H9 (cell line): ENCODE results near the gene PGAM1. TPM values are rescaled to one million over a fixed set of nuclear protein-coding genes. Genes with fewer than 3 reads are reported as not detected.

Source experiments
- DNase-seq: peaks from one replicate; pipeline ENCODE4 v3.0.0-alpha.2; 2017
- H2AFZ ChIP-seq: one replicate; pipeline ENCODE4 v1.6.1; 2013; ENCODE audit warnings: mild to moderate bottlenecking, low read length, control low read depth, moderate library complexity
- H2AK5ac ChIP-seq: 2 replicates; pipeline ENCODE4 v1.6.1; 2013; ENCODE audit warnings: low read length, control low read depth, mixed read lengths; ENCODE audit not compliant: insufficient read length
- H2BK120ac ChIP-seq: one replicate; pipeline ENCODE4 v1.6.1; 2013; ENCODE audit warnings: low read depth, mild to moderate bottlenecking, low read length, control low read depth, inconsistent platforms; ENCODE audit not compliant: poor library complexity, severe bottlenecking
- H2BK12ac ChIP-seq: 2 replicates; pipeline ENCODE4 v1.6.1; 2013; ENCODE audit warnings: low read length, control low read depth, mixed read lengths, low read depth; ENCODE audit not compliant: insufficient read length
- H2BK15ac ChIP-seq: 2 replicates; pipeline ENCODE4 v1.6.1; 2013; ENCODE audit warnings: low read depth, low read length, control low read depth
- H2BK20ac ChIP-seq: one replicate; pipeline ENCODE4 v1.6.1; 2013; ENCODE audit warnings: low read depth, mild to moderate bottlenecking, low read length, control low read depth, inconsistent platforms; ENCODE audit not compliant: poor library complexity, severe bottlenecking
- H2BK5ac ChIP-seq: 2 replicates; pipeline ENCODE4 v1.6.1; 2013; ENCODE audit warnings: low read length, control low read depth, mixed read lengths; ENCODE audit not compliant: insufficient read length
- H3K14ac ChIP-seq: 2 replicates; pipeline ENCODE4 v1.6.1; 2013; ENCODE audit warnings: low read length, control low read depth; ENCODE audit not compliant: insufficient read depth
- H3K18ac ChIP-seq: 2 replicates; pipeline ENCODE4 v1.6.1; 2013; ENCODE audit warnings: low read depth, mild to moderate bottlenecking, mixed read lengths, low read length, control low read depth; ENCODE audit not compliant: insufficient read length
- H3K23ac ChIP-seq: 2 replicates; pipeline ENCODE4 v1.6.1; 2013; ENCODE audit warnings: low read length, control low read depth, mixed read lengths, low read depth; ENCODE audit not compliant: insufficient read length
- H3K23me2 ChIP-seq: 2 replicates; pipeline ENCODE4 v1.6.1; 2013; ENCODE audit warnings: low read depth, mild to moderate bottlenecking, mixed read lengths, low read length, control low read depth; ENCODE audit not compliant: insufficient read length, poor library complexity, severe bottlenecking
- H3K27ac ChIP-seq: 2 replicates; pipeline ENCODE4 v1.5.1; 2013; ENCODE audit warnings: low read length, control low read depth, mixed read lengths, low read depth; ENCODE audit not compliant: insufficient read length
- H3K27me3 ChIP-seq: 2 replicates; pipeline ENCODE4 v1.6.1; 2013; ENCODE audit warnings: low read length, control low read depth, inconsistent platforms; ENCODE audit not compliant: insufficient read depth
- H3K4ac ChIP-seq: 2 replicates; pipeline ENCODE4 v1.6.1; 2013; ENCODE audit warnings: low read depth, mild to moderate bottlenecking, control low read depth, inconsistent platforms, low read length, moderate library complexity
- H3K4me1 ChIP-seq: 2 replicates; pipeline ENCODE4 v1.6.1; 2013; ENCODE audit warnings: low read length, control low read depth, inconsistent platforms; ENCODE audit not compliant: insufficient read depth
- H3K4me2 ChIP-seq: 2 replicates; pipeline ENCODE4 v1.6.1; 2013; ENCODE audit warnings: low read length, control low read depth, mixed read lengths; ENCODE audit not compliant: insufficient read length, insufficient read depth
- H3K56ac ChIP-seq: 2 replicates; pipeline ENCODE4 v1.6.1; 2013; ENCODE audit warnings: low read depth, mild to moderate bottlenecking, mixed read lengths, low read length, control low read depth; ENCODE audit not compliant: insufficient read length
- H3K79me1 ChIP-seq: 2 replicates; pipeline ENCODE4 v1.6.1; 2013; ENCODE audit warnings: low read depth, mild to moderate bottlenecking, moderate library complexity, low read length, control low read depth, inconsistent platforms; ENCODE audit not compliant: insufficient read depth, poor library complexity, severe bottlenecking
- H3K79me2 ChIP-seq: 2 replicates; pipeline ENCODE4 v1.6.1; 2013; ENCODE audit warnings: low read length, control low read depth, inconsistent platforms; ENCODE audit not compliant: insufficient read depth
- H3K9ac ChIP-seq: 2 replicates; pipeline ENCODE4 v1.6.1; 2013; ENCODE audit warnings: low read length, control low read depth, mixed read lengths; ENCODE audit not compliant: insufficient read length; ENCODE audit errors: extremely low read depth
- H3K9me3 ChIP-seq: one replicate; pipeline ENCODE4 v1.6.1; 2013; ENCODE audit warnings: low read depth, low read length, inconsistent platforms; ENCODE audit not compliant: control insufficient read depth
- H3T11ph ChIP-seq: one replicate; pipeline ENCODE4 v1.6.1; 2013; ENCODE audit warnings: mild to moderate bottlenecking, low read length, control low read depth, inconsistent platforms
- H4K20me1 ChIP-seq: one replicate; pipeline ENCODE4 v1.6.1; 2013; ENCODE audit not compliant: control insufficient read depth, insufficient read length, insufficient read depth
- H4K5ac ChIP-seq: 2 replicates; pipeline ENCODE4 v1.6.1; 2013; ENCODE audit warnings: low read depth, mild to moderate bottlenecking, mixed read lengths, low read length, control low read depth; ENCODE audit not compliant: insufficient read length
- H4K8ac ChIP-seq: replicated peaks from 2 replicates; pipeline ENCODE4 v1.6.1; 2013; ENCODE audit warnings: low read length, control low read depth, mixed read lengths, low read depth; ENCODE audit not compliant: insufficient read length
- H4K91ac ChIP-seq: 2 replicates; pipeline ENCODE4 v1.6.1; 2013; ENCODE audit warnings: low read depth, mild to moderate bottlenecking, moderate library complexity, mixed read lengths, low read length, control low read depth; ENCODE audit not compliant: insufficient read length
- H3K27ac Mint-ChIP-seq, 3 experiments: 2 replicates in 2 of 3; 3 replicates in 1 of 3; pipeline ENCODE4 v1.8.0; 2020 to 2021; ENCODE audit warnings: mixed read lengths in 3 of 3, mild to moderate bottlenecking in 1 of 3, moderate library complexity in 1 of 3
- H3K27me3 Mint-ChIP-seq: 2 replicates; pipeline ENCODE4 v1.8.0; 2021; ENCODE audit warnings: low read depth, mild to moderate bottlenecking, moderate library complexity, mixed read lengths
- H3K36me3 Mint-ChIP-seq, 3 experiments: 2 replicates in 2 of 3; 3 replicates in 1 of 3; pipeline ENCODE4 v1.8.0; 2020 to 2021; ENCODE audit warnings: low read depth in 3 of 3, mixed read lengths in 3 of 3; ENCODE audit not compliant: insufficient read depth in 1 of 3
- H3K4me1 Mint-ChIP-seq, 2 experiments: 2 replicates each; pipeline ENCODE4 v1.8.0; 2020; ENCODE audit warnings: mixed read lengths in 2 of 2
- H3K4me3 Mint-ChIP-seq, 2 experiments: 2 replicates in 1 of 2; 3 replicates in 1 of 2; pipeline ENCODE4 v1.8.0; 2020 to 2021; ENCODE audit warnings: mild to moderate bottlenecking in 2 of 2, mixed read lengths in 2 of 2, moderate library complexity in 1 of 2
- H3K9me3 Mint-ChIP-seq, 2 experiments: 2 replicates in 1 of 2; 3 replicates in 1 of 2; pipeline ENCODE4 v1.8.0; 2020; ENCODE audit warnings: mild to moderate bottlenecking in 2 of 2, mixed read lengths in 2 of 2, moderate library complexity in 1 of 2
- WGBS: extraction: QIAGEN DNeasy Blood & Tissue Kit; methylation state at CpG from one replicate; pipeline ENCODE4 v1.1.7; 2013; ENCODE audit warnings: missing lambda C conversion rate, low lambda C conversion rate, mixed read lengths; ENCODE audit not compliant: insufficient read length; ENCODE audit errors: extremely low coverage; 5-methylcytosine and 5-hydroxymethylcytosine counted together
- total RNA-seq: library from RNA; stranded (reverse); gene quantifications from 2 replicates; pipeline ENCODE4 v1.2.1, GENCODE V29; 2021
- TF ChIP-seq, protein P1 (sequence below): fragments of 200-600 bp; sonication (generic); conservative IDR thresholded peaks from 3 replicates; pipeline ENCODE4 v1.8.0; 2021; ENCODE audit warnings: antibody characterized with exemption, mild to moderate bottlenecking

Gene PGAM1
- total RNA-seq, 1 experiment from 2014 or later: 932 TPM

DNA sequence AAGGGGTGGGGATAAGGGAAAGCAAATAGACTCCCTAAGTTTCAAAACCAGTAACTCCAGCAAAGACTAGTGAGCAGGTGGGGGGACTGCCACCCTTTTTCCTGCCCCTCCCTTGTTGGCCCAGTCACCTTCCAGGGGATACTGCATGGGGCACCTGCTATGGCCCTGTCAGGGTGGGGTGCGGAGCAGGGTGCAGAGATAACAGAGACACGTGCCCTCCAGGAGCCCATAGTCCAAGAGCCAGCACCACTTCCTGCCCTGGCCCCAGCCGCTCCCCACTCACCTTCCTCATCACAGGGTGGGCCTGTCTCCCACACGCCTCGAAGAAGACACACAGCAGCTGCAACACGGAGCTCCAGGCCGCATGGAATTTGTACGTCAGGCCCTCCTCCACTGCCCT is 45.5 kb upstream of the PGAM1 start:
- H3K9me3 ChIP-seq: no peaks in the 10 kb centered on the region
- H3K56ac ChIP-seq: no peak overlapping the region
- no peak overlapping the region for H3K9ac ChIP-seq
- no peaks in the 10 kb centered on the region for H3K4me1 ChIP-seq
- no peak overlapping the region for H3K18ac ChIP-seq
- no CpG with 5 or more reads among the region's 8 CpGs for WGBS
- TF ChIP-seq, protein P1, sequence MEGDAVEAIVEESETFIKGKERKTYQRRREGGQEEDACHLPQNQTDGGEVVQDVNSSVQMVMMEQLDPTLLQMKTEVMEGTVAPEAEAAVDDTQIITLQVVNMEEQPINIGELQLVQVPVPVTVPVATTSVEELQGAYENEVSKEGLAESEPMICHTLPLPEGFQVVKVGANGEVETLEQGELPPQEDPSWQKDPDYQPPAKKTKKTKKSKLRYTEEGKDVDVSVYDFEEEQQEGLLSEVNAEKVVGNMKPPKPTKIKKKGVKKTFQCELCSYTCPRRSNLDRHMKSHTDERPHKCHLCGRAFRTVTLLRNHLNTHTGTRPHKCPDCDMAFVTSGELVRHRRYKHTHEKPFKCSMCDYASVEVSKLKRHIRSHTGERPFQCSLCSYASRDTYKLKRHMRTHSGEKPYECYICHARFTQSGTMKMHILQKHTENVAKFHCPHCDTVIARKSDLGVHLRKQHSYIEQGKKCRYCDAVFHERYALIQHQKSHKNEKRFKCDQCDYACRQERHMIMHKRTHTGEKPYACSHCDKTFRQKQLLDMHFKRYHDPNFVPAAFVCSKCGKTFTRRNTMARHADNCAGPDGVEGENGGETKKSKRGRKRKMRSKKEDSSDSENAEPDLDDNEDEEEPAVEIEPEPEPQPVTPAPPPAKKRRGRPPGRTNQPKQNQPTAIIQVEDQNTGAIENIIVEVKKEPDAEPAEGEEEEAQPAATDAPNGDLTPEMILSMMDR: no peak
- H4K5ac ChIP-seq: no peak overlapping the region
- Mint-ChIP-seq H3K9me3 (no peaks in the 10 kb centered on the region), H3K4me1 (no peaks in the 10 kb centered on the region), H3K4me3 (no peak overlapping the region), H3K27me3 (no peaks in the 10 kb centered on the region), H3K36me3 (peaks cover 23 to 75% (median 30%) of the 10 kb centered on the region in 3 experiments; a peak in 6 of 7 replicates), H3K27ac (peak overlapping the region in 2 of 3 experiments; percentile 18 to 75; a peak in 1 of 7 replicates)
- no peak for DNase-seq
- H3K14ac ChIP-seq: no peak overlapping the region
- no peak overlapping the region for H2BK12ac ChIP-seq
- no peak overlapping the region for H2AK5ac ChIP-seq
- no peaks in the 10 kb centered on the region for H3K23me2 ChIP-seq
- H3K4me2 ChIP-seq: no peak overlapping the region
- no peak overlapping the region for H3T11ph ChIP-seq
- no peak overlapping the region for H2AFZ ChIP-seq
- H3K79me1 ChIP-seq: no peaks in the 10 kb centered on the region
- no peak overlapping the region for H3K4ac ChIP-seq
- no peak overlapping the region for H3K27ac ChIP-seq
- H3K27me3 ChIP-seq: no peaks in the 10 kb centered on the region
- H2BK5ac ChIP-seq: no peak overlapping the region
- H4K8ac ChIP-seq: no peak overlapping the region
- no peaks in the 10 kb centered on the region for H4K20me1 ChIP-seq
- H2BK15ac ChIP-seq: no peak overlapping the region
- H2BK20ac ChIP-seq: no peak overlapping the region
- no peaks in the 10 kb centered on the region for H3K79me2 ChIP-seq
- no peak overlapping the region for H4K91ac ChIP-seq
- H2BK120ac ChIP-seq: no peak overlapping the region
- H3K23ac ChIP-seq: no peak overlapping the region
